Measurements from ENCODE around the gene XPR1. TPM values are rescaled to one million over a fixed set of nuclear protein-coding genes. Genes with fewer than 3 reads are reported as not detected.
"Not testable (repeated sequence)": the region's sequence is repeated elsewhere in the genome, so short reads cannot be mapped to it uniquely, and the experiment has no call there.

XPR1 gene
- total RNA-seq, 5 donors from 2014 or later (not counting 1 experiment from before 2014, with no cell fraction given): 13.0 to 16.2 (median 14.7) TPM

DNA sequence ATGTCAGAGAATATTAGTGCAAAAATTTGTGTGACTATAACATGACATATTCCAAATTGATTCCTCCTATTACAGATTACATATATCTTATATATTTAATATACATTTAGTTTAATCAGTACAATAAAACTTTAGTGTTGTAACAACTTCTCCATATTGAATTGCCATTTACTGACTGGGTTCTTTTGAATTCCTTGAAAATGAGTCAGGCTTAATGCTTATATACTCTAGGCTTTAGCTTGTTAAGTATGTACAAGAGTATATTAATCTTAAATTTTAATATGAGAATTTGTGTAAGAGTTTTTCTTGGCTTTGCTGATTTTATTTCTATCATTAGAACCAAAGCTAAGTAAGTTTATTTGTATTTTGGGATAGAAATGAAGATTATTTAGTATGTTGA lies 40.3 kb downstream of the XPR1 start:
- H3K4me1 Mint-ChIP-seq: peaks cover 15 to 27% (median 19%) of the 10 kb centered on the region in 3 donors
- Histone ChIP-seq H3K27ac (ENCODE audit: low read length) (no peak overlapping the region), H3K4me3 (ENCODE audit: control insufficient read depth in 1 of 2, extremely low read depth in 1 of 2, low read length in 1 of 2) (no peak overlapping the region), H3K27me3 (replicated peaks in 1 of 2; ENCODE audit: control insufficient read depth in 2 of 2, extremely low read depth in 1 of 2, insufficient read depth in 2 of 2, low read length in 1 of 2) (no peaks in the 10 kb centered on the region), H3K9me3 (peaks cover 11% of the 10 kb centered on the region), H3K36me3 (ENCODE audit: control insufficient read depth in 2 of 2, extremely low read depth in 1 of 2, insufficient read depth in 1 of 2, low read length in 1 of 2) (no peaks in the 10 kb centered on the region), H3K4me1 (ENCODE audit: control insufficient read depth in 1 of 2, extremely low read depth in 1 of 2, insufficient read depth in 2 of 2, low read length in 2 of 2) (no peaks in the 10 kb centered on the region)
- H3K36me3 Mint-ChIP-seq: peaks cover 51% of the 10 kb centered on the region
- CTCF ChIA-PET: no interaction called here
- no peak overlapping the region for H3K4me3 Mint-ChIP-seq
- H3K9me3 Mint-ChIP-seq: peaks cover 18 to 32% (median 23%) of the 10 kb centered on the region in 3 donors
- no peak for ATAC-seq (replicated peaks in 1 of 4)
- POLR2A ChIA-PET: no interaction called here
- no peaks in the 10 kb centered on the region for H3K27me3 Mint-ChIP-seq
- no peak overlapping the region for H3K27ac Mint-ChIP-seq
- DNase-seq: no peak

DNA sequence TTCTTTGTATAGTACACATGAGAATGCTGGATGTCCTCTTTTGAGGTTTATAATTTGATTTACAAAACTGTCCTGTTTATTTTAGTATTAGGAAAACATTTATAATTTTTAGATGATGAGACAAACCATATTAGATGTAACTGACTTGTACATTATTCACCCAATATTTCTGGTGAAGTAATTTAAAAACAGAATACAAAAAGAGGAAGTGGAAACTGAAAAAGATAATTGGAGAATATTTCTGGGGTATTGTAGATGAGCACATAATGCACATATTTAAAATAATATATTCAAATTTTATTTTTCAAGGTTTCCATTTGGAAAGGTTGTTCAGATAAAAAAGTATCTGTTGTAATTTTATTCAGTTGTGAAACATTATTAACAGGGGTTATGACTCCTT lies 40.7 kb downstream of the XPR1 start:
- Mint-ChIP-seq H3K27ac (no peak overlapping the region), H3K27me3 (no peaks in the 10 kb centered on the region), H3K4me1 (peaks cover 15 to 26% (median 15%) of the 10 kb centered on the region in 3 donors), H3K36me3 (peaks cover 47% of the 10 kb centered on the region), H3K4me3 (no peak overlapping the region), H3K9me3 (peaks cover 14 to 28% (median 19%) of the 10 kb centered on the region in 3 donors)
- Histone ChIP-seq H3K4me3 (ENCODE audit: control insufficient read depth in 1 of 2, extremely low read depth in 1 of 2, low read length in 1 of 2) (no peak overlapping the region), H3K9me3 (peaks cover 11% of the 10 kb centered on the region), H3K27ac (ENCODE audit: low read length) (no peak overlapping the region), H3K4me1 (ENCODE audit: control insufficient read depth in 1 of 2, extremely low read depth in 1 of 2, insufficient read depth in 2 of 2, low read length in 2 of 2) (no peaks in the 10 kb centered on the region), H3K27me3 (replicated peaks in 1 of 2; ENCODE audit: control insufficient read depth in 2 of 2, extremely low read depth in 1 of 2, insufficient read depth in 2 of 2, low read length in 1 of 2) (no peaks in the 10 kb centered on the region), H3K36me3 (ENCODE audit: control insufficient read depth in 2 of 2, extremely low read depth in 1 of 2, insufficient read depth in 1 of 2, low read length in 1 of 2) (no peaks in the 10 kb centered on the region)
- DNase-seq (no peak), ATAC-seq (replicated peaks in 1 of 4) (no peak)
- CTCF ChIA-PET: no interaction called here
- POLR2A ChIA-PET: no interaction called here

DNA sequence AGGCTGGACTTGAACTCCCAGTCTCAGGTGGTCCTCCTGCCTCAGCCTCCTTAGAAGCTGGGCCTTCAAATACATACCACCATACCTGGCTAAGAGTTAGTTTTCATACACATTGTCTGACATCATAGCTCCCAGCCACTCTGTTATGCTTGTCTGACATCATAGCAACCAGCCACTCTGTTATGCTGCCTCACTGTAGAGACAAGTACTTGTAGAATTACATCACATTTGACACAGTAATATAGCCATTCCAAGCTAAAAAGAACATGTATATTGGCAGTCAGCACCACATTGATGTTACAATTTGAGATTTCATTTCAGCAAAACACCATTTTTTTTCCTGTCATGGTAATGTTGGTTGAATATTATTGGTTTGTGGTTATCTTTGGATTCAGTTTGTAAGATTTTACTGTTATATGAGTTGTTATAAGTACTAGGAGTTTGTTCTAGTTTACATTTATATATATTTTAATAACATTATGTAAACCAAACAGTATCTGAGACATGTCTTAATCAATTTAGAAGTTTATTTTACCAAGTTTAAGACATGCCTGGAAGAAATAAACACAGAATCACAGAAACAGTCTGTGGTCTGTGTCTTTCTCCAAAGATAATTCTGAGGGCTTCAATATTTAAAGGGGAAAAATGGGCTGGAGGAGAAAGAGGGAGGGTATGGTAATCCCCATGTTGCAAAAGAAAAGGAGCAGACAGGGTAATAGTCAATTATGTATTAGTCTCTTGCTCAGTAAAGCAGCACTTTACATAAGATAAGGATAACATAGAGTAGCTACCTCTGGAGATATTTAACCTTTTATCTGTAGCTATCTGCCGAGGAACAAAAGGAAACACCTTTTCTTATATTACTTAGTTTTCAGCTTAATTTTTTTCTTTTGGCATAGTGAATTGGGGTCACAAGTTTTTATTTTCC lies 43.0 kb downstream of the XPR1 start:
- WGBS (ENCODE audit: insufficient coverage): no CpG with 5 or more reads among the region's 1 CpG

GRCh38 chr1:180675586-180675985 lies 43.8 kb downstream of the XPR1 start:
- no peak for DNase-seq
- ChIA-PET POLR2A (no interaction called here), CTCF (no interaction called here)
- no CpG with 5 or more reads among the region's 2 CpGs for WGBS (ENCODE audit: insufficient coverage)
- H3K9me3 ChIP-seq: peaks cover 7% of the 10 kb centered on the region
- no peak overlapping the region for H3K27ac Mint-ChIP-seq
- no peaks in the 10 kb centered on the region for H3K4me1 ChIP-seq (ENCODE audit: control insufficient read depth in 1 of 2, extremely low read depth in 1 of 2, insufficient read depth in 2 of 2, low read length in 2 of 2)
- no peak overlapping the region for H3K27ac ChIP-seq (ENCODE audit: low read length)
- ATAC-seq (replicated peaks in 1 of 4): no peak
- no peaks in the 10 kb centered on the region for H3K27me3 Mint-ChIP-seq
- H3K27me3 ChIP-seq (replicated peaks in 1 of 2; ENCODE audit: control insufficient read depth in 2 of 2, extremely low read depth in 1 of 2, insufficient read depth in 2 of 2, low read length in 1 of 2): no peaks in the 10 kb centered on the region
- H3K4me3 ChIP-seq (ENCODE audit: control insufficient read depth in 1 of 2, extremely low read depth in 1 of 2, low read length in 1 of 2): no peak overlapping the region
- H3K4me1 Mint-ChIP-seq: peaks cover 6 to 15% (median 15%) of the 10 kb centered on the region in 3 donors
- H3K36me3 ChIP-seq (ENCODE audit: control insufficient read depth in 2 of 2, extremely low read depth in 1 of 2, insufficient read depth in 1 of 2, low read length in 1 of 2): no peaks in the 10 kb centered on the region
- H3K36me3 Mint-ChIP-seq: peaks cover 42% of the 10 kb centered on the region
- H3K9me3 Mint-ChIP-seq: peaks cover 8 to 18% (median 17%) of the 10 kb centered on the region in 3 donors
- no peak overlapping the region for H3K4me3 Mint-ChIP-seq

More for the DNA sequence above, 43.0 kb downstream of the XPR1 start:
- ATAC-seq (replicated peaks in 1 of 4) (no peak), DNase-seq (no peak)
- Histone ChIP-seq H3K27me3 (replicated peaks in 1 of 2; ENCODE audit: control insufficient read depth in 2 of 2, extremely low read depth in 1 of 2, insufficient read depth in 2 of 2, low read length in 1 of 2) (no peaks in the 10 kb centered on the region), H3K9me3 (peaks cover 11% of the 10 kb centered on the region), H3K36me3 (ENCODE audit: control insufficient read depth in 2 of 2, extremely low read depth in 1 of 2, insufficient read depth in 1 of 2, low read length in 1 of 2) (no peaks in the 10 kb centered on the region), H3K4me3 (ENCODE audit: control insufficient read depth in 1 of 2, extremely low read depth in 1 of 2, low read length in 1 of 2) (no peak overlapping the region), H3K27ac (ENCODE audit: low read length) (no peak overlapping the region), H3K4me1 (ENCODE audit: control insufficient read depth in 1 of 2, extremely low read depth in 1 of 2, insufficient read depth in 2 of 2, low read length in 2 of 2) (no peaks in the 10 kb centered on the region)
- POLR2A ChIA-PET: no interaction called here
- Mint-ChIP-seq H3K27ac (no peak overlapping the region), H3K9me3 (peaks cover 8 to 21% (median 21%) of the 10 kb centered on the region in 3 donors), H3K4me1 (peaks cover 7 to 18% (median 16%) of the 10 kb centered on the region in 3 donors), H3K4me3 (no peak overlapping the region), H3K27me3 (no peaks in the 10 kb centered on the region), H3K36me3 (peaks cover 42% of the 10 kb centered on the region)
- CTCF ChIA-PET: no interaction called here

GRCh38 chr1:180680558-180681144 lies 48.8 kb downstream of the XPR1 start:
- Mint-ChIP-seq H3K4me3 (no peak overlapping the region), H3K9me3 (peaks cover 5 to 12% (median 12%) of the 10 kb centered on the region in 3 donors), H3K27me3 (no peaks in the 10 kb centered on the region), H3K27ac (no peak overlapping the region), H3K4me1 (peaks cover 2 to 8% (median 6%) of the 10 kb centered on the region in 3 donors), H3K36me3 (peaks cover 54% of the 10 kb centered on the region)
- H3K27ac ChIP-seq (ENCODE audit: low read length): no peak overlapping the region
- H3K36me3 ChIP-seq (ENCODE audit: control insufficient read depth in 2 of 2, extremely low read depth in 1 of 2, insufficient read depth in 1 of 2, low read length in 1 of 2): no peaks in the 10 kb centered on the region
- POLR2A ChIA-PET: no interaction called here
- no peak overlapping the region for H3K4me3 ChIP-seq (ENCODE audit: control insufficient read depth in 1 of 2, extremely low read depth in 1 of 2, low read length in 1 of 2)
- no peaks in the 10 kb centered on the region for H3K9me3 ChIP-seq
- H3K27me3 ChIP-seq (replicated peaks in 1 of 2; ENCODE audit: control insufficient read depth in 2 of 2, extremely low read depth in 1 of 2, insufficient read depth in 2 of 2, low read length in 1 of 2): no peaks in the 10 kb centered on the region
- no peak for DNase-seq
- no peak for ATAC-seq (replicated peaks in 1 of 4)
- CTCF ChIA-PET: no interaction called here
- no peaks in the 10 kb centered on the region for H3K4me1 ChIP-seq (ENCODE audit: control insufficient read depth in 1 of 2, extremely low read depth in 1 of 2, insufficient read depth in 2 of 2, low read length in 2 of 2)
- WGBS (ENCODE audit: insufficient coverage): 92% methylated on average over 7 of the region's 7 CpGs

GRCh38 chr1:180683117-180683516 lies 51.3 kb downstream of the XPR1 start:
- H3K27me3 Mint-ChIP-seq; H3K27ac ChIP-seq (ENCODE audit: low read length); H3K4me3 Mint-ChIP-seq; H3K4me3 ChIP-seq (ENCODE audit: control insufficient read depth in 1 of 2, extremely low read depth in 1 of 2, low read length in 1 of 2); H3K9me3 ChIP-seq; H3K4me1 ChIP-seq (ENCODE audit: control insufficient read depth in 1 of 2, extremely low read depth in 1 of 2, insufficient read depth in 2 of 2, low read length in 2 of 2); ATAC-seq (replicated peaks in 1 of 4); DNase-seq; H3K27ac Mint-ChIP-seq; H3K27me3 ChIP-seq (replicated peaks in 1 of 2; ENCODE audit: control insufficient read depth in 2 of 2, extremely low read depth in 1 of 2, insufficient read depth in 2 of 2, low read length in 1 of 2); H3K36me3 ChIP-seq (ENCODE audit: control insufficient read depth in 2 of 2, extremely low read depth in 1 of 2, insufficient read depth in 1 of 2, low read length in 1 of 2): not testable (repeated sequence)
- Mint-ChIP-seq H3K36me3 (peaks cover 54% of the 10 kb centered on the region), H3K9me3 (peaks cover 8 to 12% (median 12%) of the 10 kb centered on the region in 3 donors), H3K4me1 (peaks cover 3 to 11% (median 11%) of the 10 kb centered on the region in 3 donors)
- POLR2A ChIA-PET: interaction anchor here in 1 of 2 donors (0.6 kb wide), 1 partner anchor 160 kb away, joined by 3 read pairs; no protein-coding TSS in a partner anchor
- CTCF ChIA-PET: interaction anchor here in 1 of 2 donors (0.6 kb wide), 1 partner anchor 131 kb away, joined by 3 read pairs; no protein-coding TSS in a partner anchor
- no CpG with 5 or more reads among the region's 3 CpGs for WGBS (ENCODE audit: insufficient coverage)

All from T-cell (primary cell).